GM21576 (cell line): ENCODE measurements around the gene CENPL.

ENCODE experiments used
- ATAC-seq: cut with Tn5 transposase; IDR thresholded peaks from one replicate; pipeline ENCODE4 v1.9.1; 2021; ENCODE audit warnings: mild to moderate bottlenecking, moderate library complexity; ENCODE audit not compliant: unreplicated experiment

CENPL gene

DNA sequence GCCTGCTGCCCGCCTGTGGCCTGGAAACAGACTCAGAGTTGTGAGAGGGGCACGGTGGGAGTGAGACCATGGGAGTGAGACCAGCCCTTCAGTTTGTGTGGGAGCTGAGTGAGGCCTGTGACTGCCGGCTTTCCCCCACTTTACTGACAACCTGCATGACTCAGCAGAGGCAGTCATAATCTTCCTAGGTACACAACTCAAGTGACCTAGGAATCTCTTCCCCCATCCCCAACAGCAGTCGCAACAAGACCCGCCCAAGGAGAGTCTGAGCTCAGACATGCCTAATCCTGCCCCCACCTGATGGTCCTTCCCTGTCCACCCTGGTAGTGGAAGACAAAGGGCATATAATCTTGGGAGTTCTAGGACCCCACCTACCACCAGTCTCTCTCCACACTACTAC lies 65.7 kb downstream of the CENPL start:
- ATAC-seq = no peak

DNA sequence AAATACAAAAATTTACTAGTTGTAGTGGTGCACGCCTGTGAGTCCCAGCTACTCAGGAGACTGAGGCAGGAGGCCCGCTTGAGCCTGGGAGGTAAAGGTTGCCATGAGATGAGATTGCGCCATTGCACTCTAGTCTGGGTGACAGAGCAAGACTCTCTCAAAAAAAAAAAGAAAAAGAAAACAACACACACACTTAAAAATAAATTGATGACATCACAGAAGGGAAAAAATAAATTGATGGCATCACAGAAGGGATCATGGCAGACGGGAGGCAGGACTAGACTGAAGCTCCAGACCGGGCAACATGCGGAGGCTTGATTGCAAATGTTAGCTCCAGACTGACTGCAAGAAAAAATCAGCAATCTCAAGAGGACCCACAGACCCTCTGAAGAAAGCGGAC lies 66.6 kb downstream of the CENPL start:
- no peak for ATAC-seq

DNA sequence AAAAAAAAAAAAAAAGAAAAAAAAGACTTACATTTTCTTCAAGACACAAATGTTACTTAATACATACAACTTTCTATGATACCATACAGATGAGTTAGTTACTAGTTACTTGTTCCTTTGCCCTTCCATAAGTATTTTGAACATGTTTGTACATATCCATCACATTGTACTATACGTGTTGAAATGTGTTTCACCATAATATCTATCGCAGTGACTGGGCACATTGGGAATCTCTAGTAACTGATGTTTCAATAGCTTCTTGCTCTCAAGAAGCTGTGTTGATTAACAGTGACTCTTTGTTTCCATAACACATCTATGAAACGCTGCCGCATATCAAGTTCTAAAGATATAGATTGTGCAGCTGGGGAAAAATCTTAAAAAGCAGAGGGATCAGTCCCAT lies 67.0 kb downstream of the CENPL start:
- ATAC-seq = no peak

DNA sequence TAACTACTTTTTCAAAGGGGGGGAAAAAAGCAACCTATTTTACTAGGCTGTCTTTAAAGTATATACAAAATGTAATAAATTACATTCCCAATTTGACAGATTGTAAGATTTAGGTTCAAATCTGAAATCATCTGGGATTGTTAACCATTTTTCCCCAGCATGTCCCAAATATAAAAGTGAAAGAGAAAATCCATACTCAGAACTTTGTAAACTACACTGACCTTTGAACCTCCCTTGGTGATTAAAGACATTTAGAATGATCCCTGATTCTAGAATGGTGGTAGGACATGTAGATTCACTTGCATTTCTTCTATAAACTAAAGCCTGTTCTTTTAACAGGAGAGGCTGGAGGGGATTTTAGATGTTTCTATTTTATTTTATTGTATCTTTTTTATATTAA lies 70.9 kb downstream of the CENPL start:
- ATAC-seq = no peak
